Measurements from ENCODE around the gene COL1A1. TPM values are rescaled to one million over a fixed set of nuclear protein-coding genes. Genes with fewer than 3 reads are reported as not detected.
A peak's percentile ranks its signal among the peaks of the same experiment; 100 is the strongest.

COL1A1 gene
- polyA plus RNA-seq, 1 of the 3 experiments (the other 2 are of a cell fraction), result 1,461 TPM

DNA sequence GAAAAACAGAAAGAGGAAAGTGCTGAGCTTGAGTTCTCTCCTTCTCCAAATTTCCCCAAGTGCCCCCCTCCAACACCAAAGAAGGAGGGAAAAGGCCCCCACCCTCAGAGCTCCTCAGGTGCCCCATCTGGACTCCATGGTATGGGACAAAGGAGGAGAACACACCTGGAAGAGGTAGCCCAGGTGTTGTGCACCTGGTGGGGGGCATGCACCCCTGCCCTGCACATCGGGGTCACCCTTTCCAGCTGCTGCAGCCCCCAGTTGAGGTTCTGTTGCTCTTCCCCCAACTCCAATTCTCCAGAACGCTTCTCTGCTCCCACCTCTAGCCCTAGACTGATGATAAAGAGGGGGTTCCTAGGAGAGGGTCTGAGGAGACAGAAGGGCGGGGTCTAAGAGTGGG, 3.0 kb upstream of the COL1A1 start (continued):
- TF ChIP-seq TEAD4 (IDR thresholded peaks at IDR 0.05; ENCODE audit: borderline replicate concordance, insufficient read depth) (no peak), ELF1 (IDR thresholded peaks at IDR 0.05) (no peak), RAD21 (IDR thresholded peaks at IDR 0.05; ENCODE audit: low read length) (no peak), CHD2 (IDR thresholded peaks at IDR 0.05; ENCODE audit: low read length, partially characterized antibody) (no peak), MEF2A (IDR thresholded peaks at IDR 0.05; ENCODE audit: borderline replicate concordance, low read depth) (no peak)

DNA sequence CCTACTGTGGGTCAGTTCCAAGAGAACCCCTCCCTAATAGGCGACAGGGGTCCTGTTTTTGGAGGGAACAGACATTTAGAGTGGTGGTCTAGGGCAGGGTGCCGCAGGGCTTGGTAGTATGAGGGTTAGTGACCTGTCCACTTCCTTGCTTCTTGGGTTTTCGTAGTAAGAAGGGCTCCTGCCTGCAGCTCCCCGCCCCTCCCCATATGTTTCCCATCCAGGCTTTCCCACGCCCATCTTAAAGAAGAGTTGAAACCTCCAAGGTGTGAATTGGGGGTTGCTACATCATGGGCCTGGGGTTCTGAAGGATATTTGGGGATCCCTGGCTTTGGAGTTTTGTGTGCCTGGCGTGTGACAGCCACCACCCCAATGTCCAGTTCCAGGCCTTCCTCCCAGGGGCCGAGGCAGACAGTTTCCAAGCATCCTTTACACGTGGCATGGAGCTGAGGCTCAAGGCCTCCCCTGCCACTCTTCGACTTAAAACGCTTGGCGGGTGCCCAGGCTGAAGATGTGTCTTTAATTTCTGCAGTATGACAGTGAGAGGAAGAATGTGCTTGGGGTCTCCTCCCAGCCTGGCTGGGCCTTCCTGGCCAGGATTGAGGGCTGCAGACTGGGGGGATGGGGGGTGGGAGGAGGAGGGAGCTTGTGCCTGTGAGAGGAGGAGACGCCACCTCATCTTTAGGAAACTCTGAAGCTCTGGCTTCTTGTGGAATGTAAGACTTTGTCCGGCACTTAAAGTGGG, 2.3 kb upstream of the COL1A1 start:
- H3K4me2 ChIP-seq, result peak overlapping the region; percentile 89
- POLR2A ChIA-PET, result no interaction called here
- no peak for TF ChIP-seq CHD2 (IDR thresholded peaks at IDR 0.05; ENCODE audit: low read length, partially characterized antibody)
- no peak for TF ChIP-seq RCOR1 (IDR thresholded peaks at IDR 0.05; ENCODE audit: low read length)
- TF ChIP-seq, protein P1, sequence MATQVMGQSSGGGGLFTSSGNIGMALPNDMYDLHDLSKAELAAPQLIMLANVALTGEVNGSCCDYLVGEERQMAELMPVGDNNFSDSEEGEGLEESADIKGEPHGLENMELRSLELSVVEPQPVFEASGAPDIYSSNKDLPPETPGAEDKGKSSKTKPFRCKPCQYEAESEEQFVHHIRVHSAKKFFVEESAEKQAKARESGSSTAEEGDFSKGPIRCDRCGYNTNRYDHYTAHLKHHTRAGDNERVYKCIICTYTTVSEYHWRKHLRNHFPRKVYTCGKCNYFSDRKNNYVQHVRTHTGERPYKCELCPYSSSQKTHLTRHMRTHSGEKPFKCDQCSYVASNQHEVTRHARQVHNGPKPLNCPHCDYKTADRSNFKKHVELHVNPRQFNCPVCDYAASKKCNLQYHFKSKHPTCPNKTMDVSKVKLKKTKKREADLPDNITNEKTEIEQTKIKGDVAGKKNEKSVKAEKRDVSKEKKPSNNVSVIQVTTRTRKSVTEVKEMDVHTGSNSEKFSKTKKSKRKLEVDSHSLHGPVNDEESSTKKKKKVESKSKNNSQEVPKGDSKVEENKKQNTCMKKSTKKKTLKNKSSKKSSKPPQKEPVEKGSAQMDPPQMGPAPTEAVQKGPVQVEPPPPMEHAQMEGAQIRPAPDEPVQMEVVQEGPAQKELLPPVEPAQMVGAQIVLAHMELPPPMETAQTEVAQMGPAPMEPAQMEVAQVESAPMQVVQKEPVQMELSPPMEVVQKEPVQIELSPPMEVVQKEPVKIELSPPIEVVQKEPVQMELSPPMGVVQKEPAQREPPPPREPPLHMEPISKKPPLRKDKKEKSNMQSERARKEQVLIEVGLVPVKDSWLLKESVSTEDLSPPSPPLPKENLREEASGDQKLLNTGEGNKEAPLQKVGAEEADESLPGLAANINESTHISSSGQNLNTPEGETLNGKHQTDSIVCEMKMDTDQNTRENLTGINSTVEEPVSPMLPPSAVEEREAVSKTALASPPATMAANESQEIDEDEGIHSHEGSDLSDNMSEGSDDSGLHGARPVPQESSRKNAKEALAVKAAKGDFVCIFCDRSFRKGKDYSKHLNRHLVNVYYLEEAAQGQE (IDR thresholded peaks at IDR 0.05; ENCODE audit: low read depth, low read length), result peak; percentile 68
- TF ChIP-seq, protein P2, sequence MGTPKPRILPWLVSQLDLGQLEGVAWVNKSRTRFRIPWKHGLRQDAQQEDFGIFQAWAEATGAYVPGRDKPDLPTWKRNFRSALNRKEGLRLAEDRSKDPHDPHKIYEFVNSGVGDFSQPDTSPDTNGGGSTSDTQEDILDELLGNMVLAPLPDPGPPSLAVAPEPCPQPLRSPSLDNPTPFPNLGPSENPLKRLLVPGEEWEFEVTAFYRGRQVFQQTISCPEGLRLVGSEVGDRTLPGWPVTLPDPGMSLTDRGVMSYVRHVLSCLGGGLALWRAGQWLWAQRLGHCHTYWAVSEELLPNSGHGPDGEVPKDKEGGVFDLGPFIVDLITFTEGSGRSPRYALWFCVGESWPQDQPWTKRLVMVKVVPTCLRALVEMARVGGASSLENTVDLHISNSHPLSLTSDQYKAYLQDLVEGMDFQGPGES (IDR thresholded peaks at IDR 0.05; ENCODE audit: low read depth, low read length), result no peak
- no peak for TF ChIP-seq FOXJ3 (CRISPR knock-in tag; IDR thresholded peaks at IDR 0.05)
- TF ChIP-seq ELF1 (IDR thresholded peaks at IDR 0.05), result peak; percentile 61; the same call in 1 of the 2 replicates
- 0 out of 2 replicates have a peak, but pooled peaks have one; percentile 35 for TF ChIP-seq MEF2A (IDR thresholded peaks at IDR 0.05; ENCODE audit: borderline replicate concordance, low read depth)
- peak; percentile 86; the same call in 1 of the 2 replicates for TF ChIP-seq RXRA (IDR thresholded peaks at IDR 0.05; ENCODE audit: borderline replicate concordance, low read depth)
- peak; percentile 89 for TF ChIP-seq POLR2AphosphoS5 (IDR thresholded peaks at IDR 0.05; ENCODE audit: low read depth, low read length)
- TF ChIP-seq NFIC (IDR thresholded peaks at IDR 0.05; ENCODE audit: borderline replicate concordance), result peak; percentile 91
- TF ChIP-seq RAD21 (IDR thresholded peaks at IDR 0.05; ENCODE audit: low read length), result no peak
- TF ChIP-seq, protein P3, sequence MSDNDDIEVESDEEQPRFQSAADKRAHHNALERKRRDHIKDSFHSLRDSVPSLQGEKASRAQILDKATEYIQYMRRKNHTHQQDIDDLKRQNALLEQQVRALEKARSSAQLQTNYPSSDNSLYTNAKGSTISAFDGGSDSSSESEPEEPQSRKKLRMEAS (IDR thresholded peaks at IDR 0.05; ENCODE audit: low read depth), result peak; percentile 100
- no peak for TF ChIP-seq RFX5 (IDR thresholded peaks at IDR 0.05; ENCODE audit: low read length)
- TF ChIP-seq, protein P4, sequence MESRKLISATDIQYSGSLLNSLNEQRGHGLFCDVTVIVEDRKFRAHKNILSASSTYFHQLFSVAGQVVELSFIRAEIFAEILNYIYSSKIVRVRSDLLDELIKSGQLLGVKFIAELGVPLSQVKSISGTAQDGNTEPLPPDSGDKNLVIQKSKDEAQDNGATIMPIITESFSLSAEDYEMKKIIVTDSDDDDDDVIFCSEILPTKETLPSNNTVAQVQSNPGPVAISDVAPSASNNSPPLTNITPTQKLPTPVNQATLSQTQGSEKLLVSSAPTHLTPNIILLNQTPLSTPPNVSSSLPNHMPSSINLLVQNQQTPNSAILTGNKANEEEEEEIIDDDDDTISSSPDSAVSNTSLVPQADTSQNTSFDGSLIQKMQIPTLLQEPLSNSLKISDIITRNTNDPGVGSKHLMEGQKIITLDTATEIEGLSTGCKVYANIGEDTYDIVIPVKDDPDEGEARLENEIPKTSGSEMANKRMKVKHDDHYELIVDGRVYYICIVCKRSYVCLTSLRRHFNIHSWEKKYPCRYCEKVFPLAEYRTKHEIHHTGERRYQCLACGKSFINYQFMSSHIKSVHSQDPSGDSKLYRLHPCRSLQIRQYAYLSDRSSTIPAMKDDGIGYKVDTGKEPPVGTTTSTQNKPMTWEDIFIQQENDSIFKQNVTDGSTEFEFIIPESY (IDR thresholded peaks at IDR 0.05; ENCODE audit: borderline replicate concordance, low read depth), result peak; percentile 82; the same call in 1 of the 2 replicates
- TF ChIP-seq FOXM1 (IDR thresholded peaks at IDR 0.05; ENCODE audit: low read depth), result no peak
- no peak for TF ChIP-seq NRF1 (IDR thresholded peaks at IDR 0.05; ENCODE audit: low read depth, low read length)
- TF ChIP-seq, protein P5, sequence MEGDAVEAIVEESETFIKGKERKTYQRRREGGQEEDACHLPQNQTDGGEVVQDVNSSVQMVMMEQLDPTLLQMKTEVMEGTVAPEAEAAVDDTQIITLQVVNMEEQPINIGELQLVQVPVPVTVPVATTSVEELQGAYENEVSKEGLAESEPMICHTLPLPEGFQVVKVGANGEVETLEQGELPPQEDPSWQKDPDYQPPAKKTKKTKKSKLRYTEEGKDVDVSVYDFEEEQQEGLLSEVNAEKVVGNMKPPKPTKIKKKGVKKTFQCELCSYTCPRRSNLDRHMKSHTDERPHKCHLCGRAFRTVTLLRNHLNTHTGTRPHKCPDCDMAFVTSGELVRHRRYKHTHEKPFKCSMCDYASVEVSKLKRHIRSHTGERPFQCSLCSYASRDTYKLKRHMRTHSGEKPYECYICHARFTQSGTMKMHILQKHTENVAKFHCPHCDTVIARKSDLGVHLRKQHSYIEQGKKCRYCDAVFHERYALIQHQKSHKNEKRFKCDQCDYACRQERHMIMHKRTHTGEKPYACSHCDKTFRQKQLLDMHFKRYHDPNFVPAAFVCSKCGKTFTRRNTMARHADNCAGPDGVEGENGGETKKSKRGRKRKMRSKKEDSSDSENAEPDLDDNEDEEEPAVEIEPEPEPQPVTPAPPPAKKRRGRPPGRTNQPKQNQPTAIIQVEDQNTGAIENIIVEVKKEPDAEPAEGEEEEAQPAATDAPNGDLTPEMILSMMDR (IDR thresholded peaks at IDR 0.05), result no peak
- TF ChIP-seq, protein P6, sequence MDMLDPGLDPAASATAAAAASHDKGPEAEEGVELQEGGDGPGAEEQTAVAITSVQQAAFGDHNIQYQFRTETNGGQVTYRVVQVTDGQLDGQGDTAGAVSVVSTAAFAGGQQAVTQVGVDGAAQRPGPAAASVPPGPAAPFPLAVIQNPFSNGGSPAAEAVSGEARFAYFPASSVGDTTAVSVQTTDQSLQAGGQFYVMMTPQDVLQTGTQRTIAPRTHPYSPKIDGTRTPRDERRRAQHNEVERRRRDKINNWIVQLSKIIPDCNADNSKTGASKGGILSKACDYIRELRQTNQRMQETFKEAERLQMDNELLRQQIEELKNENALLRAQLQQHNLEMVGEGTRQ (IDR thresholded peaks at IDR 0.05; ENCODE audit: borderline replicate concordance, low read depth, low read length), result no peak
- no peak for TF ChIP-seq GATA2 (CRISPR knock-in tag; IDR thresholded peaks at IDR 0.05)

More for the DNA sequence above, 2.3 kb upstream of the COL1A1 start:
- H3K36me3 ChIP-seq (replicated peaks in 1 of 2; ENCODE audit: control insufficient read depth in 1 of 2, insufficient read depth in 2 of 2, low read length in 1 of 2), result peaks cover 6 to 11% of the 10 kb centered on the region in 2 experiments
- 48% methylated on average over 12 of the region's 13 CpGs for WGBS (ENCODE audit: low lambda C conversion rate)
- no peak overlapping the region for H2AFZ ChIP-seq (ENCODE audit: low read depth)
- no peak overlapping the region for H3K4me3 ChIP-seq (ENCODE audit: low read depth in 2 of 2, low read length in 1 of 2)
- peaks cover 48% of the 10 kb centered on the region for H3K79me2 ChIP-seq (ENCODE audit: insufficient read depth)
- H4K20me1 ChIP-seq (ENCODE audit: insufficient read depth), result peaks cover 26% of the 10 kb centered on the region
- H3K27ac ChIP-seq (ENCODE audit: low read depth in 2 of 2, low read length in 1 of 2), result peak overlapping the region; percentile 76 to 100; a peak in 3 of 4 replicates
- CTCF ChIA-PET, result interaction anchor here (0.8 to 25.6 kb wide), 11 partner anchors 9 to 125 kb away, joined by 3 to 2150 read pairs (median 4); partner anchors contain the start of genes SGCA and TMEM92
- no peaks in the 10 kb centered on the region for H3K9me3 ChIP-seq
- no peak for DNase-seq
- no peaks in the 10 kb centered on the region for H3K9me2 ChIP-seq
- peak overlapping the region; percentile 57; the same call in 1 of the 2 replicates for H3K9ac ChIP-seq
- H3K4me1 ChIP-seq (ENCODE audit: control insufficient read depth in 1 of 2, insufficient read depth in 2 of 2, low read depth in 1 of 2, low read length in 1 of 2), result peaks cover 53 to 61% of the 10 kb centered on the region in 2 experiments
- H3F3A ChIP-seq (replicated peaks; ENCODE audit: insufficient read depth), result peaks cover 57% of the 10 kb centered on the region
- H3K27me3 ChIP-seq (ENCODE audit: insufficient read depth), result no peaks in the 10 kb centered on the region
